SK-N-SH treated with all-trans-retinoic acid at 6 μM for 48 hours (cell line): ENCODE data around the gene ZNHIT3.

Experiments
- ARNTL ChIP-seq: fragments of 450-650 bp; formaldehyde crosslinking; IDR thresholded peaks from 2 replicates; pipeline ENCODE4 v1.5.0; 2020; ENCODE audit warnings: low read depth, mild to moderate bottlenecking, moderate library complexity, borderline replicate concordance
- BACH2 ChIP-seq: fragments of 250-450 bp; sonication (Bioruptor Pico); IDR thresholded peaks from 2 replicates; pipeline ENCODE4 v1.9.0; 2021; ENCODE audit warnings: mild to moderate bottlenecking, borderline replicate concordance
- CSDC2 ChIP-seq: fragments of 250-450 bp; sonication (Bioruptor Pico); IDR thresholded peaks from 2 replicates; pipeline ENCODE4 v1.5.0; 2020; ENCODE audit warnings: mild to moderate bottlenecking, moderate library complexity
- ESRRG ChIP-seq: fragments of 250-450 bp; sonication (Bioruptor Pico); IDR thresholded peaks from 2 replicates; pipeline ENCODE4 v1.6.1; 2021; ENCODE audit warnings: mild to moderate bottlenecking
- GLIS3 ChIP-seq: fragments of 250-450 bp; sonication (Bioruptor Pico); IDR thresholded peaks from 2 replicates; pipeline ENCODE4 v1.5.0; 2020; ENCODE audit warnings: mild to moderate bottlenecking, moderate library complexity
- OSR1 ChIP-seq: fragments of 250-450 bp; sonication (Bioruptor Pico); IDR thresholded peaks from 2 replicates; pipeline ENCODE4 v1.8.0; 2022; ENCODE audit warnings: moderate library complexity, mild to moderate bottlenecking, inconsistent platforms
- ZFP3 ChIP-seq: fragments of 250-450 bp; sonication (Bioruptor Pico); IDR thresholded peaks from 2 replicates; pipeline ENCODE4 v1.5.0; 2020; ENCODE audit warnings: mild to moderate bottlenecking, moderate library complexity
- ZNF565 ChIP-seq: fragments of 450-650 bp; formaldehyde crosslinking; conservative IDR thresholded peaks from 2 replicates; pipeline ENCODE4 v1.5.0; 2020; ENCODE audit warnings: low read depth, mild to moderate bottlenecking, moderate library complexity
- ZNF70 ChIP-seq: fragments of 450-650 bp; formaldehyde crosslinking; IDR thresholded peaks from 2 replicates; pipeline ENCODE4 v1.5.0; 2020; ENCODE audit warnings: mild to moderate bottlenecking, moderate library complexity

GRCh38 chr17:36461330-36462110 is 25.0 kb upstream of the ZNHIT3 start:
- no peak for TF ChIP-seq GLIS3
- TF ChIP-seq ZFP3 (CRISPR knock-in tag), result no peak
- TF ChIP-seq ZNF565 (CRISPR knock-in tag), result no peak
- no peak for TF ChIP-seq CSDC2 (CRISPR knock-in tag)
- TF ChIP-seq ZNF70, result no peak
- no peak for TF ChIP-seq ARNTL
- TF ChIP-seq BACH2 (CRISPR knock-in tag), result no peak
- TF ChIP-seq ESRRG (CRISPR knock-in tag), result no peak
- TF ChIP-seq OSR1 (CRISPR knock-in tag), result no peak
